D721Med (cell line): ENCODE results near the gene RRAS2.

Experiments used
- DNase-seq: peaks from one replicate; pipeline ENCODE4 v3.0.0; 2011; ENCODE audit warnings: low spot score; ENCODE audit not compliant: insufficient read length
- FAIRE-seq: peaks from 2 replicates; lab custom pipeline; 2011; peaks lifted over from hg19 to GRCh38; lab: Jason Lieb, UNC
- CTCF ChIP-seq: IDR thresholded peaks from 2 replicates; pipeline ENCODE4 v1.5.1; 2012; ENCODE audit warnings: mild to moderate bottlenecking, control low read depth; ENCODE audit not compliant: insufficient read depth; ENCODE audit errors: missing control alignments

Gene RRAS2

GRCh38 chr11:14330881-14331280, 28.1 kb downstream of the RRAS2 start:
- FAIRE-seq, result no peak
- no peak for TF ChIP-seq CTCF
- DNase-seq, result no peak

- no peak for FAIRE-seq
- no peak for TF ChIP-seq CTCF
- no peak for DNase-seq
These were observed 29.3 kb downstream of the RRAS2 start for GRCh38 chr11:14329702-14330101.

DNA sequence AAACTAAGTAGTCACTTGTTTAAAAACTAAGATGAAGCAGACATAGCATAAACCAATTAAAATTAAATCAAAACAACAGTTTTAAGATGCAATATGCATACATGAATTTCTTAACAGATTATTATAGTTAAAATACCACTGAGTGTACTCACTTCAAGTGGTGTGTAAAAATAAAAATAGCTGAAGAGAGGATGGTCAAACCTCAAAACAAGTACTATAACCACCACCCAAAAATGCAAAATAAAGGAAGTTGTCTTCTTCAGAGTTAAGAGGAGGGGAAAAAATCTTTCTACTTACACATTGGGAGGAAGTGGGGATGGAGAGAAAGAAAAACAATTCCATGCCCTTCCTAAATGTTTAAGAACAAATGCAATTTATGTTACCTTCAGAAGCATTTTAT, 31.9 kb downstream of the RRAS2 start:
- TF ChIP-seq CTCF, result no peak
- FAIRE-seq, result no peak

GRCh38 chr11:14323118-14323676, 35.8 kb downstream of the RRAS2 start:
- no peak for TF ChIP-seq CTCF
- no peak for FAIRE-seq
- DNase-seq, result no peak

More for the DNA sequence above, 31.9 kb downstream of the RRAS2 start:
- DNase-seq, result no peak

- DNase-seq (no peak), FAIRE-seq (no peak)
- no peak for TF ChIP-seq CTCF
These were observed 36.5 kb downstream of the RRAS2 start for GRCh38 chr11:14322510-14322909.

DNA sequence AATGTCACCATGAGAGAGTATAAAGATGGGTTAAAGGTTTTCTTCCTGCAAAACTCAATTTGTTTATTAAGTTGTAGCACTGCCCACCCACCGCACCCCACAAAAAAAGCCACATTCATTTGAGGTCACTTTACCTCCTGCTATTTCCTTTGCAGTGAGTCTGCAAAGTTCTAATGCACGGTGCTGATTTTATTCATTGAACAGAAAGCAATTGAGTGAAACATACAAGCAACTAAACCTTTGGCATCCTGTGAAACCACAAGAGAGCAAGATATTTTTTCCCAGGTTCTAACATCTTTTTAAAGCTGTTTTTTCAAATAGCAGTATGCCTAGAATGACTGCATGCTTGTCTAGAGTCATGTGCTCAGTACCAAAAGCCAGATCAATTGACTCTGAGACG, 39.0 kb downstream of the RRAS2 start:
- no peak for DNase-seq
- no peak for FAIRE-seq
- no peak for TF ChIP-seq CTCF

GRCh38 chr11:14318581-14318981, 40.4 kb downstream of the RRAS2 start:
- DNase-seq, result no peak
- TF ChIP-seq CTCF, result no peak
- FAIRE-seq, result no peak
